ENCODE results near the gene FLT3.

The FLT3 gene

GRCh38 chr13:28045861-28046260 lies 54.5 kb downstream of the FLT3 start:
- DNase-seq (ENCODE audit: low read depth in 1 of 2, low spot score in 1 of 2): no peak
- no peak for TF ChIP-seq POLR2AphosphoS5 (IDR thresholded peaks at IDR 0.05; ENCODE audit: low read depth)
- no peak for TF ChIP-seq SPI1 (IDR thresholded peaks at IDR 0.05; ENCODE audit: borderline replicate concordance, low read depth)
- no peak for TF ChIP-seq REST (IDR thresholded peaks at IDR 0.05; ENCODE audit: insufficient replicate concordance, low read depth)
- TF ChIP-seq GABPA (IDR thresholded peaks at IDR 0.05; ENCODE audit: low read depth): no peak
- TF ChIP-seq CTCF (IDR thresholded peaks at IDR 0.05; ENCODE audit: insufficient read depth, low read length): no peak
- Histone ChIP-seq H3K4me3 (replicated peaks; ENCODE audit: insufficient read depth, low read length) (no peak overlapping the region), H3K27ac (replicated peaks) (no peak overlapping the region), H3K27me3 (ENCODE audit: insufficient read depth, poor library complexity, severe bottlenecking) (no peaks in the 10 kb centered on the region)

DNA sequence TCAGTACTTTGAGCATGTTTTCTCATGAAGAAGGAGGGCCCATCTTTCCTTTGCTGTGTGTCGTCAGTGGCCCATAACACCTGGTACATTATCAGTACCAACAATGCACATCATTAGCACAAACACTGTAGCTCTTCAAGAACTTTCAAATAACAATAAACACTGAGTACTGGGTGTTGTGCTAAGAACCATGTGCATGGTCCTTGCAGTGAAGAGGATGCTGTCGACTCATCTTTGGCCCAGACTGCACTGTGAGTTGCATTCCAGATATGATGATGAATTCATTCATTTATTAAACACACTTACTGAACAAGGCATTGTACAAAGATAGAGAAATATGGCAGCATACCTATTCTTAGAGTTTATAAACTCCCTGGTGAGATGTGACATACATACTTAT lies 55.8 kb downstream of the FLT3 start:
- H3K4me3 ChIP-seq (replicated peaks; ENCODE audit: insufficient read depth, low read length): no peak overlapping the region
- H3K27me3 ChIP-seq (ENCODE audit: insufficient read depth, poor library complexity, severe bottlenecking): no peaks in the 10 kb centered on the region
- TF ChIP-seq SPI1 (IDR thresholded peaks at IDR 0.05; ENCODE audit: borderline replicate concordance, low read depth): no peak
- TF ChIP-seq GABPA (IDR thresholded peaks at IDR 0.05; ENCODE audit: low read depth): no peak
- no peak for TF ChIP-seq CTCF (IDR thresholded peaks at IDR 0.05; ENCODE audit: insufficient read depth, low read length)
- no peak overlapping the region for H3K27ac ChIP-seq (replicated peaks)
- DNase-seq (ENCODE audit: low read depth in 1 of 2, low spot score in 1 of 2): no peak

- Histone ChIP-seq H3K4me3 (replicated peaks; ENCODE audit: insufficient read depth, low read length) (no peak overlapping the region), H3K27me3 (ENCODE audit: insufficient read depth, poor library complexity, severe bottlenecking) (no peaks in the 10 kb centered on the region), H3K27ac (replicated peaks) (peak overlapping the region; percentile 52)
- TF ChIP-seq POLR2AphosphoS5 (IDR thresholded peaks at IDR 0.05; ENCODE audit: low read depth) (no peak), SPI1 (IDR thresholded peaks at IDR 0.05; ENCODE audit: borderline replicate concordance, low read depth) (peak; percentile 58; the same call in 1 of the 2 replicates), GABPA (IDR thresholded peaks at IDR 0.05; ENCODE audit: low read depth) (no peak), CTCF (IDR thresholded peaks at IDR 0.05; ENCODE audit: insufficient read depth, low read length) (no peak)
- DNase-seq (ENCODE audit: low read depth in 1 of 2, low spot score in 1 of 2): peak in 1 of 2 experiments; percentile 57
These were observed 57.2 kb downstream of the FLT3 start for GRCh38 chr13:28043224-28043623.

DNA sequence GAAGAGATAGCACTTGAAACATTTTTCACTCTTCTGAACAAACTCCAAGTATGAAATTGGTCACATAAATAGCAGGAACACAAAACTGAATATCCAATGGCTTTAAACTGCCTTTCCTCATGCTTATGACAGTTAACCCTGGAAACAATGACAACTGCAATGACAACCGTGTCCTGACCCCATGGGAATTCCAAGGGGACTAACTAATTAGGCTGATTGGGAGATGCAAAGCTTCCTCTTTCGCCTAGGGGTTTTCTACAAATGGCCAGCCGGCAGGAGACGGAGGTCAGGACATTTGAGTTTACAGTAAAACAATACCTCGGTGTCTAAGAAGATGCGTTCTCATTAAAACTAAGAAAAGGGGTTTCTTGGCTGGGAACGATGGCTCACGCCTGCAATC lies 58.9 kb downstream of the FLT3 start:
- Histone ChIP-seq H3K4me3 (replicated peaks; ENCODE audit: insufficient read depth, low read length) (no peak overlapping the region), H3K27me3 (ENCODE audit: insufficient read depth, poor library complexity, severe bottlenecking) (no peaks in the 10 kb centered on the region), H3K27ac (replicated peaks) (peak overlapping the region; percentile 49)
- DNase-seq (ENCODE audit: low read depth in 1 of 2, low spot score in 1 of 2): no peak
- TF ChIP-seq SPI1 (IDR thresholded peaks at IDR 0.05; ENCODE audit: borderline replicate concordance, low read depth) (no peak), POLR2AphosphoS5 (IDR thresholded peaks at IDR 0.05; ENCODE audit: low read depth) (no peak), REST (IDR thresholded peaks at IDR 0.05; ENCODE audit: insufficient replicate concordance, low read depth) (no peak), GABPA (IDR thresholded peaks at IDR 0.05; ENCODE audit: low read depth) (no peak), CTCF (IDR thresholded peaks at IDR 0.05; ENCODE audit: insufficient read depth, low read length) (no peak)

All from HL-60 (cell line).